K562 (cell line): ENCODE results near the gene PHPT1. TPM values are rescaled to one million over a fixed set of nuclear protein-coding genes. Genes with fewer than 3 reads are reported as not detected.

ENCODE experiments used
- MAX ChIP-seq: sonication (generic); formaldehyde crosslinking; IDR thresholded peaks from 2 replicates; pipeline ENCODE4 v1.9.0; 2022; ENCODE audit warnings: mild to moderate bottlenecking, missing genetic modification reagents
- MCM5 ChIP-seq: fragments of 450-650 bp; IDR thresholded peaks from 2 replicates; pipeline ENCODE4 v1.6.1; 2016; ENCODE audit warnings: low read depth
- NKRF ChIP-seq: fragments of 450-650 bp; IDR thresholded peaks from 2 replicates; pipeline ENCODE4 v1.6.1; 2016; ENCODE audit warnings: borderline replicate concordance
- PBX2 ChIP-seq, 2 experiments: IDR thresholded peaks in 1 of 2; conservative IDR thresholded peaks in 1 of 2; 2 replicates each; pipeline ENCODE4 v1.6.1; 2016; ENCODE audit warnings: low read depth in 2 of 2, mild to moderate bottlenecking in 1 of 2, missing compliant biosample characterization in 1 of 2, missing genetic modification characterization in 1 of 2, moderate library complexity in 1 of 2
- PHF20 ChIP-seq: fragments of 450-650 bp; IDR thresholded peaks from 2 replicates; pipeline ENCODE4 v1.6.1; 2018; ENCODE audit not compliant: partially characterized antibody
- RBM14 ChIP-seq: fragments of 200-400 bp; formaldehyde crosslinking; IDR thresholded peaks from 2 replicates; pipeline ENCODE4 v1.6.1; 2018; ENCODE audit warnings: low read depth, mild to moderate bottlenecking, low read length, moderate library complexity, borderline replicate concordance; ENCODE audit not compliant: insufficient read depth
- SIN3A ChIP-seq, 2 experiments: fragments of 150-350 bp in 1 of 2; IDR thresholded peaks; 2 replicates each; pipeline ENCODE4 v1.6.1; 2011 to 2016; ENCODE audit warnings: borderline replicate concordance in 2 of 2, low read depth in 2 of 2, low read length in 2 of 2, mild to moderate bottlenecking in 2 of 2, moderate library complexity in 2 of 2; ENCODE audit not compliant: control insufficient read depth in 1 of 2
- SP2 ChIP-seq: IDR thresholded peaks from 2 replicates; pipeline ENCODE4 v1.6.1; 2011; ENCODE audit warnings: mild to moderate bottlenecking, low read depth, low read length, moderate library complexity; ENCODE audit not compliant: poor library complexity, severe bottlenecking; ENCODE audit errors: extremely low read depth
- TRIM24 ChIP-seq, 2 experiments: fragments of 450-650 bp; IDR thresholded peaks; 2 replicates each; pipeline ENCODE4 v1.6.1; 2016
- U2AF1 ChIP-seq: fragments of 200-400 bp; formaldehyde crosslinking; optimal IDR thresholded peaks from 2 replicates; pipeline ENCODE3; 2017; ENCODE audit warnings: mild to moderate bottlenecking, low read depth, low read length, moderate library complexity
- ZBTB12 ChIP-seq: fragments of 250-450 bp; sonication (Bioruptor Pico); IDR thresholded peaks from 2 replicates; pipeline ENCODE4 v1.4.0; 2020
- ZNF280B ChIP-seq: fragments of 250-450 bp; sonication (Bioruptor Pico); IDR thresholded peaks from 2 replicates; pipeline ENCODE4 v1.5.1; 2021; ENCODE audit warnings: mild to moderate bottlenecking
- ZNF3 ChIP-seq: fragments of 250-450 bp; sonication (Bioruptor Pico); IDR thresholded peaks from 2 replicates; pipeline ENCODE4 v1.5.0; 2021; ENCODE audit warnings: mild to moderate bottlenecking, moderate library complexity
- ZNF445 ChIP-seq: fragments of 250-450 bp; sonication (Bioruptor Pico); IDR thresholded peaks from 2 replicates; pipeline ENCODE4 v1.4.0; 2020; ENCODE audit warnings: low read depth, mild to moderate bottlenecking, moderate library complexity
- ZNF512 ChIP-seq: IDR thresholded peaks from 2 replicates; pipeline ENCODE4 v1.6.1; 2016; ENCODE audit warnings: missing genetic modification characterization, missing compliant biosample characterization
- ZNF707 ChIP-seq: fragments of 250-450 bp; sonication (Bioruptor Pico); conservative IDR thresholded peaks from 2 replicates; pipeline ENCODE4 v1.8.0; 2022; ENCODE audit warnings: inconsistent platforms, mild to moderate bottlenecking, moderate library complexity
- polyA plus RNA-seq, 8 experiments: library from polyadenylated mRNA; depleted of rRNA in 4 of 8; stranded (reverse) in 5 of 8; unstranded in 3 of 8; fragments of >200 nt; fragmentation: Nextera tagmentation in 2 of 8; fragmentation: Illumina TruSeq in 1 of 8; extraction: Ambion mirVana in 2 of 8; extraction: Trizol in 1 of 8; gene quantifications; 2 replicates each; pipeline versions ENCODE4 v1.2.1 to v1.2.3, GENCODE V29; 2011 to 2014; ENCODE audit warnings: inconsistent platforms in 1 of 8, missing spikeins in 1 of 8
- total RNA-seq, 7 experiments: library from RNA; depleted of rRNA in 6 of 7; stranded (reverse); fragments of >200 nt in 6 of 7; fragmentation: Illumina TruSeq in 2 of 7; extraction: Trizol in 2 of 7; gene quantifications; 2 replicates each; pipeline versions ENCODE4 v1.2.1 to v1.2.3, GENCODE V29; 2011 to 2021; ENCODE audit warnings: low replicate concordance in 1 of 7

The PHPT1 gene
- total and polyA plus RNA-seq, 9 of the 15 experiments (the other 6 are each of a cell fraction or from before 2014, with no cell fraction given), result 20.9 to 166 (median 129) TPM

- peak; percentile 71; the same call in 1 of the 2 replicates for TF ChIP-seq NKRF
- TF ChIP-seq ZNF707, result no peak
- TF ChIP-seq ZNF280B, result no peak
- no peak for TF ChIP-seq TRIM24 (IDR thresholded peaks at IDR 0.05)
- TF ChIP-seq PBX2 (CRISPR knock-in tag; IDR thresholded peaks at IDR 0.05; ENCODE audit: low read depth), result no peak
- TF ChIP-seq PBX2 (tag; conservative IDR thresholded peaks at IDR 0.05; ENCODE audit: low read depth), result 0 out of 2 replicates have a peak, but pooled peaks have one; percentile 47
- no peak for TF ChIP-seq RBM14
- peak; percentile 82 for TF ChIP-seq MAX
- no peak for TF ChIP-seq U2AF1
- TF ChIP-seq MCM5, result no peak
- TF ChIP-seq ZNF3, result no peak
- no peak for TF ChIP-seq ZNF512 (tag)
- TF ChIP-seq ZBTB12 (CRISPR knock-in tag), result no peak
- no peak for TF ChIP-seq PHF20
- TF ChIP-seq SIN3A (IDR thresholded peaks at IDR 0.05; ENCODE audit: borderline replicate concordance in 2 of 2, control insufficient read depth in 1 of 2, low read depth in 2 of 2, low read length in 2 of 2), result peak in 1 of 2 experiments; percentile 75; a peak in 2 of 4 replicates
- no peak for TF ChIP-seq ZNF445
- TF ChIP-seq SP2, result no peak
Measured at GRCh38 chr9:136882109-136882946, 33.1 kb downstream of the PHPT1 start (continued).
